SK-N-SH treated with all-trans-retinoic acid at 6 μM for 48 hours (cell line): ENCODE data around the gene GRK3.

Experiments
- ATAC-seq: fragments of 200-7000 bp; cut with Tn5 transposase; 3 replicates; pipeline ENCODE4 v1.9.1; 2020; ENCODE audit warnings: mild to moderate bottlenecking, moderate library complexity
- ARNTL ChIP-seq: fragments of 450-650 bp; formaldehyde crosslinking; IDR thresholded peaks from 2 replicates; pipeline ENCODE4 v1.5.0; 2020; ENCODE audit warnings: low read depth, mild to moderate bottlenecking, moderate library complexity, borderline replicate concordance
- CSDC2 ChIP-seq: fragments of 250-450 bp; sonication (Bioruptor Pico); IDR thresholded peaks from 2 replicates; pipeline ENCODE4 v1.5.0; 2020; ENCODE audit warnings: mild to moderate bottlenecking, moderate library complexity
- ESRRG ChIP-seq: fragments of 250-450 bp; sonication (Bioruptor Pico); IDR thresholded peaks from 2 replicates; pipeline ENCODE4 v1.6.1; 2021; ENCODE audit warnings: mild to moderate bottlenecking
- GLIS3 ChIP-seq: fragments of 250-450 bp; sonication (Bioruptor Pico); IDR thresholded peaks from 2 replicates; pipeline ENCODE4 v1.5.0; 2020; ENCODE audit warnings: mild to moderate bottlenecking, moderate library complexity
- ISL1 ChIP-seq: fragments of 250-450 bp; sonication (Bioruptor Pico); IDR thresholded peaks from 2 replicates; pipeline ENCODE4 v2.1.2; 2022; ENCODE audit warnings: mild to moderate bottlenecking, moderate library complexity
- OSR1 ChIP-seq: fragments of 250-450 bp; sonication (Bioruptor Pico); IDR thresholded peaks from 2 replicates; pipeline ENCODE4 v1.8.0; 2022; ENCODE audit warnings: moderate library complexity, mild to moderate bottlenecking, inconsistent platforms
- PPARA ChIP-seq: fragments of 250-450 bp; sonication (Bioruptor Pico); IDR thresholded peaks from 2 replicates; pipeline ENCODE4 v1.5.0; 2020; ENCODE audit warnings: mild to moderate bottlenecking, borderline replicate concordance
- RARB ChIP-seq: fragments of 250-450 bp; sonication (Bioruptor Pico); IDR thresholded peaks from 2 replicates; pipeline ENCODE4 v1.8.0; 2021; ENCODE audit warnings: mild to moderate bottlenecking, moderate library complexity
- SNAI2 ChIP-seq: fragments of 250-450 bp; sonication (Bioruptor Pico); IDR thresholded peaks from 2 replicates; pipeline ENCODE4 v1.5.0; 2020; ENCODE audit warnings: mild to moderate bottlenecking, moderate library complexity
- TCF4 ChIP-seq: fragments of 250-450 bp; sonication (Bioruptor Pico); IDR thresholded peaks from 2 replicates; pipeline ENCODE4 v1.8.0; 2021; ENCODE audit warnings: mild to moderate bottlenecking, moderate library complexity, borderline replicate concordance
- ZFP3 ChIP-seq: fragments of 250-450 bp; sonication (Bioruptor Pico); IDR thresholded peaks from 2 replicates; pipeline ENCODE4 v1.5.0; 2020; ENCODE audit warnings: mild to moderate bottlenecking, moderate library complexity
- ZFP30 ChIP-seq: fragments of 450-650 bp; formaldehyde crosslinking; IDR thresholded peaks from 2 replicates; pipeline ENCODE4 v1.5.0; 2022; ENCODE audit warnings: mild to moderate bottlenecking, moderate library complexity
- ZNF8 ChIP-seq: fragments of 450-650 bp; formaldehyde crosslinking; IDR thresholded peaks from 2 replicates; pipeline ENCODE4 v1.5.0; 2020; ENCODE audit warnings: mild to moderate bottlenecking, moderate library complexity
- TF ChIP-seq, protein P1 (sequence below): fragments of 250-450 bp; sonication (Bioruptor Pico); IDR thresholded peaks from 2 replicates; pipeline ENCODE4 v1.8.0; 2020; ENCODE audit warnings: mild to moderate bottlenecking, moderate library complexity, borderline replicate concordance
- TF ChIP-seq, protein P2 (sequence below): fragments of 250-450 bp; sonication (Bioruptor Pico); IDR thresholded peaks from 2 replicates; pipeline ENCODE4 v1.8.0; 2021; ENCODE audit warnings: low read depth, mild to moderate bottlenecking, moderate library complexity, borderline replicate concordance
- TF ChIP-seq, protein P3 (sequence below): fragments of 250-450 bp; sonication (Bioruptor Pico); IDR thresholded peaks from 2 replicates; pipeline ENCODE4 v1.5.1; 2021; ENCODE audit warnings: mild to moderate bottlenecking, moderate library complexity
- TF ChIP-seq, protein P4 (sequence below): fragments of 250-450 bp; sonication (Bioruptor Pico); IDR thresholded peaks from 2 replicates; pipeline ENCODE4 v1.5.1; 2020; ENCODE audit warnings: low read depth, mild to moderate bottlenecking, moderate library complexity

The GRK3 gene

DNA sequence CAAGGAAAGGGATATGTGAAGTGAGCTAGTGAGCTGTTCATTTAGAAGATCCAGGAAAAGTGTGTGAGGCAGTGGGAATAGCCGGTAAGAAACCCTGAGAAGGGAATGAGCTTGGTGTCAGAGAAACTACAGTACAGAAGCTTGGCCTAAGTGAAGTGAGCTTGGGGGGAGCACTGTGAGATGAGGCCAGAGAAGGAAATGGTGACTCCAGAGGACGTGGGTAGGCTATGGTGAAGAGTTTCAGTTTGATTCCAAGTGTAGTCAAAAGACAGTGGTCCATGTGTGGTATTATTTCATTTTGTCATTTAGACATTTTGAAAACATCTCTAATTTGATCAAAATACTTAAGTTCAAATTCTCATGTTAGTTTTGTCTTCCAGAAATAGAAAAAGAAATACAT is 77.2 kb downstream of the GRK3 start:
- ATAC-seq: no peak
- TF ChIP-seq ARNTL (CRISPR knock-in tag) (no peak), RARB (CRISPR knock-in tag) (no peak), ISL1 (CRISPR knock-in tag) (no peak), ESRRG (CRISPR knock-in tag) (no peak), SNAI2 (CRISPR knock-in tag) (no peak)
- TF ChIP-seq, protein P1, sequence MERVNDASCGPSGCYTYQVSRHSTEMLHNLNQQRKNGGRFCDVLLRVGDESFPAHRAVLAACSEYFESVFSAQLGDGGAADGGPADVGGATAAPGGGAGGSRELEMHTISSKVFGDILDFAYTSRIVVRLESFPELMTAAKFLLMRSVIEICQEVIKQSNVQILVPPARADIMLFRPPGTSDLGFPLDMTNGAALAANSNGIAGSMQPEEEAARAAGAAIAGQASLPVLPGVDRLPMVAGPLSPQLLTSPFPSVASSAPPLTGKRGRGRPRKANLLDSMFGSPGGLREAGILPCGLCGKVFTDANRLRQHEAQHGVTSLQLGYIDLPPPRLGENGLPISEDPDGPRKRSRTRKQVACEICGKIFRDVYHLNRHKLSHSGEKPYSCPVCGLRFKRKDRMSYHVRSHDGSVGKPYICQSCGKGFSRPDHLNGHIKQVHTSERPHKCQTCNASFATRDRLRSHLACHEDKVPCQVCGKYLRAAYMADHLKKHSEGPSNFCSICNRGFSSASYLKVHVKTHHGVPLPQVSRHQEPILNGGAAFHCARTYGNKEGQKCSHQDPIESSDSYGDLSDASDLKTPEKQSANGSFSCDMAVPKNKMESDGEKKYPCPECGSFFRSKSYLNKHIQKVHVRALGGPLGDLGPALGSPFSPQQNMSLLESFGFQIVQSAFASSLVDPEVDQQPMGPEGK (CRISPR knock-in tag): no peak

DNA sequence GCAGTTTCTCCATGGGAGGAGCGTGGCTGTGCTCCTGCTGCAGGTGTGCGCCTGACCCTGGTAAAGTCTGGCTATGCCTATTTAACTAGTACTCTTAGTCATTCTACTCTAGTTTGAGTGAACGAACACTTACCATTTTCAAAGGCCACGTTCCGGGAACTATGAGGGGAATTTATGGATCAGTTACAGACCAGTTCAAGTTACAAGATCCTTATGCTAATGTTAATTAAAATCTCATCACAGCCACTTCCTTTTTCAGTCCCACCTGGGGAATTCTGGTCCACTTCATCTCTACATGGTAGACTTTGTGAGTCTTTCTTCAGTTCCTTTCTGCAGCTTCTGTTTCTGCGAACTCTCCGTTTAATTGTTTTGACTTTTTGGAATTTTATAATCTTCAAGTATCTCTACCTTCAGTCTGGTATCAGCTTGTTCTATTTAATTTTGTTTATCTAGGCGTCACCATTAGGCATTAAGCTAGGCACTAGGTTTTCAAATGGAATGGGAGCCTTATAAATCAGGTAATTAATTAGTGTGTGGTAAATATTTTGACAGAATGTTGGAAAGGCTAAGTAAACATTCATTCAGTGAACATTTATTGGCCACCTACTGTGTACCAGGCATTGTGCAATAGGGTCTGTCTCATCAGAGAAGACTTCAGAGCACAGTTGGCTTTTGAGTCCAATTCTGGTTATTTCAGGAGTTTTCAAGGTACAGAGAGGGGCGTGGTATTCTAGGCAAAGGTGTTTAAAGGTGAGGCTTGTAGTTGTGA is 78.9 kb downstream of the GRK3 start:
- ATAC-seq: no peak

DNA sequence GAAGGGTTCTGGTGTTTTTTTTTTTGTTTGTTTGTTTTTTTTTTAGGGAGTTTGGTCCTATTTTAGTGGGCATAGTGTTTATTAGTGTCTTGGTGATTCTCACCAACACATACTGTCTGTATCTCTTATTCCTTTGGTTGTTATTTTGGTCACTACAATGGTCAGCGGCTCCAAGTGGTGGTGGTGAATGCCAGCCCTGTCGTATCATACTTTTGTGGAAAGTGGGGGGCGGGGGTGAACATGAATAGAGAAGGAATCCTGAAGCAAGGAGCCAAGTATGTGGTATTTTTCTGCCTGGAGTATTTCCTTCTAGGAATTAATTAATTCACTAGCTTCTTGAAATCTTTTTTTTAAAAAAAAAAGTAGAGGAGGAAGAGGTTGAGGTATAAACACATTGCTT is 79.6 kb downstream of the GRK3 start:
- ATAC-seq: no peak
- TF ChIP-seq, protein P2, sequence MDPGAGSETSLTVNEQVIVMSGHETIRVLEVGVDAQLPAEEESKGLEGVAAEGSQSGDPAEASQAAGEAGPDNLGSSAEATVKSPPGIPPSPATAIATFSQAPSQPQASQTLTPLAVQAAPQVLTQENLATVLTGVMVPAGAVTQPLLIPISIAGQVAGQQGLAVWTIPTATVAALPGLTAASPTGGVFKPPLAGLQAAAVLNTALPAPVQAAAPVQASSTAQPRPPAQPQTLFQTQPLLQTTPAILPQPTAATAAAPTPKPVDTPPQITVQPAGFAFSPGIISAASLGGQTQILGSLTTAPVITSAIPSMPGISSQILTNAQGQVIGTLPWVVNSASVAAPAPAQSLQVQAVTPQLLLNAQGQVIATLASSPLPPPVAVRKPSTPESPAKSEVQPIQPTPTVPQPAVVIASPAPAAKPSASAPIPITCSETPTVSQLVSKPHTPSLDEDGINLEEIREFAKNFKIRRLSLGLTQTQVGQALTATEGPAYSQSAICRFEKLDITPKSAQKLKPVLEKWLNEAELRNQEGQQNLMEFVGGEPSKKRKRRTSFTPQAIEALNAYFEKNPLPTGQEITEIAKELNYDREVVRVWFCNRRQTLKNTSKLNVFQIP (CRISPR knock-in tag): no peak
- TF ChIP-seq, protein P3, sequence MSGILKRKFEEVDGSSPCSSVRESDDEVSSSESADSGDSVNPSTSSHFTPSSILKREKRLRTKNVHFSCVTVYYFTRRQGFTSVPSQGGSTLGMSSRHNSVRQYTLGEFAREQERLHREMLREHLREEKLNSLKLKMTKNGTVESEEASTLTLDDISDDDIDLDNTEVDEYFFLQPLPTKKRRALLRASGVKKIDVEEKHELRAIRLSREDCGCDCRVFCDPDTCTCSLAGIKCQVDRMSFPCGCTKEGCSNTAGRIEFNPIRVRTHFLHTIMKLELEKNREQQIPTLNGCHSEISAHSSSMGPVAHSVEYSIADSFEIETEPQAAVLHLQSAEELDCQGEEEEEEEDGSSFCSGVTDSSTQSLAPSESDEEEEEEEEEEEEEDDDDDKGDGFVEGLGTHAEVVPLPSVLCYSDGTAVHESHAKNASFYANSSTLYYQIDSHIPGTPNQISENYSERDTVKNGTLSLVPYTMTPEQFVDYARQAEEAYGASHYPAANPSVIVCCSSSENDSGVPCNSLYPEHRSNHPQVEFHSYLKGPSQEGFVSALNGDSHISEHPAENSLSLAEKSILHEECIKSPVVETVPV (CRISPR knock-in tag): no peak
- no peak for TF ChIP-seq SNAI2 (CRISPR knock-in tag)
- TF ChIP-seq TCF4 (CRISPR knock-in tag): no peak
- TF ChIP-seq, protein P1 (CRISPR knock-in tag): no peak
- no peak for TF ChIP-seq ZFP3
- TF ChIP-seq CSDC2 (CRISPR knock-in tag): no peak
- no peak for TF ChIP-seq GLIS3
- TF ChIP-seq, protein P4, sequence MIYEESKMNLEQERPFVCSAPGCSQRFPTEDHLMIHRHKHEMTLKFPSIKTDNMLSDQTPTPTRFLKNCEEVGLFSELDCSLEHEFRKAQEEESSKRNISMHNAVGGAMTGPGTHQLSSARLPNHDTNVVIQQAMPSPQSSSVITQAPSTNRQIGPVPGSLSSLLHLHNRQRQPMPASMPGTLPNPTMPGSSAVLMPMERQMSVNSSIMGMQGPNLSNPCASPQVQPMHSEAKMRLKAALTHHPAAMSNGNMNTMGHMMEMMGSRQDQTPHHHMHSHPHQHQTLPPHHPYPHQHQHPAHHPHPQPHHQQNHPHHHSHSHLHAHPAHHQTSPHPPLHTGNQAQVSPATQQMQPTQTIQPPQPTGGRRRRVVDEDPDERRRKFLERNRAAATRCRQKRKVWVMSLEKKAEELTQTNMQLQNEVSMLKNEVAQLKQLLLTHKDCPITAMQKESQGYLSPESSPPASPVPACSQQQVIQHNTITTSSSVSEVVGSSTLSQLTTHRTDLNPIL (CRISPR knock-in tag): no peak
- TF ChIP-seq ESRRG (CRISPR knock-in tag): no peak

More for the DNA sequence above, 78.9 kb downstream of the GRK3 start:
- TF ChIP-seq ZFP3 (no peak), GLIS3 (no peak), PPARA (CRISPR knock-in tag) (no peak), ARNTL (CRISPR knock-in tag) (no peak), ESRRG (CRISPR knock-in tag) (no peak), TCF4 (CRISPR knock-in tag) (no peak), RARB (CRISPR knock-in tag) (no peak), OSR1 (no peak), ZNF8 (no peak), ZFP30 (CRISPR knock-in tag) (no peak)
- TF ChIP-seq, protein P3 (CRISPR knock-in tag): no peak
- TF ChIP-seq, protein P2 (CRISPR knock-in tag): no peak
- TF ChIP-seq, protein P4 (CRISPR knock-in tag): no peak
- TF ChIP-seq, protein P1 (CRISPR knock-in tag): no peak
